GM11168 (cell line): ENCODE measurements around the gene PRR29.
"Not testable (repeated sequence)": the region's sequence is repeated elsewhere in the genome, so short reads cannot be mapped to it uniquely, and the experiment has no call there.

Experiments used
- in situ Hi-C: fragments of 300-500 bp; cut with MboI; formaldehyde crosslinking; loops from one replicate; pipeline ENCODE4 v1.12.0; 2022; ENCODE audit warnings: low sequenced_read_pairs; ENCODE audit not compliant: unreplicated experiment

PRR29 gene

DNA sequence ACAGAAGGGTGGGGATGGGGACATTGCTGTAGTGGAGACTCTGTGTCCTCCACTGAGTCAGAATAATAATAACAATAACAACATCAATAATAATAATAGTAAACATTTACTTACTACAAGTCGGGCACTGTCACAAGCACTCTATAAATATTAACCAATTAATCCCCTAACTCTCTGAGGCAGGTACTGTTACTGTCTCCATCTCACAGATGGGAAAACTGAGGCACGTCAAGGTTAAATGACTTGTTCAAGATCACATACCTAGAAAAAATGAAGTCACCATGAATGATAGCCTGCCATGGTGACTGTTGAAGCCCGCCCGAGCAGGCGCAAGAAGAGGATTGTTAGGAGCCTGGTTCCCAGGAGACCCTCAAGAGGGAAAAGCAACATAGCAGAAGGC is 10.2 kb downstream of the PRR29 start:
- in situ Hi-C loops: no loop called here

DNA sequence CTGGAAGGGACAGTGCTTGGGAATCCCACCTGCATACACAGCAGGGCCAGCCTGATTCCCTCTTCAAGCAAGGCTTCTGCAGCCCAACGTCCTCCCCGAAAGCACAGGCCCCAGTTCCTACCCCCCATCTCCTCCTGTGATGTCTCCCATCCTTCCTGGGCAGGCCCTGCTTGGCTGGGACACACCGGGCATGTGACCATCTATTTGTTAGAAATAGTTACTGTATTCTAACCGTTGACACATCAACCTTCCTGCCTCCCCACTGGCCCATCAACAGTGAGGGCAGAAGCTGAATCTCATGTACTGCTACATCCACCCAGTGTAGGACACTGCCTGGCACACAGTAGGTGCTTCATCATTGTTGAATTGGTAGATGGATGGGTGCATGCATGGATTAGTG is 10.7 kb downstream of the PRR29 start:
- in situ Hi-C loops: no loop called here

DNA sequence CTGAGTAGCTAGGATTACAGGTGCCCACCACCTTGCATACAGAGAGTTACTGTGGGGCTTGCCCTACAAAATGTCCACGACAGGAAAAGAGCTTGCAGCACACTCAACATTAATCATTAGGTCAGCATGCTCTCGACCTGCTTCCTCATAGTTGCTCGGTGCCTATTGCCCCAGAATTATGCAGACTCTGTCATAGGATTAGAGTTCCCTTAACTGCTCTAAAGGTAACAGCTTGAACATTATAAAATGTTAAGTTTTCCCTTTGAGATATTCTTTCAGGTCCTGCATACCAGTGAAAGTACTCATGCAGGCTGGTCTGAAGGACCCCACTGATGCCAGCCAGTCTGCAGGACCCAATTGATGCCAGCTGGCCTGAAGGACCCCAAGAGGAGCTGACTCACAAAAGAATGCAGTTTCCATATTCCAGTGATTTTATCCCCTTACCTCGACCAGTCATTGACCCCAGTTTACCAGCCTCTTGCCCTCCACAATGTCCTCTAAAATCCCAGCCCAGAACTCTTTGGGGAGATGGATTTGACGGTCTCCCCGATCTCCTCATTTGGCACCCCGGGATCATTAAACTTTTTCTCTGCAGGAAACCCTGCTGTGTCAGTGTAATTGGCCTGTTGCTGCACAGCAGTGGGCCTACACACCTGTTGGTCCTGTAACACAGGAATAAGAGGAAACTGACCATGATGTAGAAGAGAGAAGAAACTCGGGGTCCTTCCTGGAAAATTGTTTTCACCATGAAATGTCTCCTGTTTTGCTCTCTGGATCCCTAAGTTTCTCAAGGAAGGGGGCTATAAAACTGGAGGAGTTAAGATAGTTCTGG is 11.6 kb downstream of the PRR29 start:
- in situ Hi-C loops: no loop called here

DNA sequence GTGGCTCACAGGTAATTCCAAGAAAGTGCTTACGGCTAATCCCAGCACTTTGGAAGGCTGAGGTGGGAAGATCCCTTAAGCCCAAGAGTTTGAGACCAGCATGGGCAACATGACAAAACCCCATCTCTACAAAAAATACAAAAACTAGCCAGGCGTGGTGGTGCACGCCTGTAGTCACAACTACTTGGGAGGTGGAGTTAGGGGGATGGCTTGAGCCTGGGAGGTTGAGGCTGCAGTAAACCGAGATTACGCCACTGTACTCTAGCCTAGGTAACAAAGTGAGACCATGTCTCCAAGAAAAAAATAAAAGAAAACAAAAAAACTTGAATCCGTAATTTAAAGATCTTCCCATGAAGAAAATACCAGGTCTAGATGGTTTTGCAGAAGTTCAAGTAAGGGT is 17.3 kb downstream of the PRR29 start:
- in situ Hi-C loops: no loop called here

DNA sequence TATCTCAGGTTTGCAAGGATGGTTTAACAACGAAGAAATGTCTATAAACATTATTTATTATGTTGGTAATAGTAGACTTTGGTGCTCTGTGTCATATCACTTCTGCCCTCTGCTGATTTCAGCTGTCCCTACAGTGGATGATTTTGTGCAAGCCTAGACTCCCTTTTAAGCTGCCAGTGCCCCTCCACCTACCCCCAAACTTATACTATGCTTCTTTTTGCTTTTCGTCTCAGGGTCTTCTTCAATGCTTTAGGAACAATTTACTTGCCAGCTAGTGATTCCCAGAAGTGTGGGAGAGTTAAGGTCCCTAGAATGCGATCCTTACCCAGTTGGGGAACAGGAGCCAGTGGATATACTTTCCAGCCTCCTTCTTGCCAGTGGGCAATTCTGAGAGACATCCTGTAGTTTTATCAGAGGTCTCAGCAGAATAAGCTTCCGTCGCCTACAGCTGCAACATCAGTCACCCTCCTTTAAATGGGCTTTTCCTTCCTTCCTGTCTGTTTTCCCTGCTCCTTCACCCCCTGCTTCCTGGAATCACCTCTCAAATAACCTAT is 18.2 kb downstream of the PRR29 start:
- in situ Hi-C loops: no loop called here

DNA sequence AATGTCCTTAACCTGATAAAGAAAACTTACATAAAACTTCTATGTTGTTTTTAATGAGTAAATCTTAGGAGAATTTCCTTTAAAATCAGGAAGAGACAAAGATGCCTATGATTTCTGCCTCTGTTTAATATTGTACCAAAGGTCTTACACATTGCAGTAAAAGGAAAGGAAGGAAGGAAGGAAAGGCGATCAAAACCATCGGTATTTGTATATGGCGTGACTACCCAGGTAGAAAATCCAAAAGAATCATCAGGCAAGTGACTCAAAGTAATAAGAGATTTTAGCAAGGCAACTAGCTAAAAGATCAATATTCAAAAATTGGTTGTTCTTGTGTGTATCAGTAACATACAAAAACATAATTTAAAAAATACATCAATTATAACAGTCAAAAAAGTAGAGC is 18.8 kb downstream of the PRR29 start:
- in situ Hi-C loops: no loop called here

DNA sequence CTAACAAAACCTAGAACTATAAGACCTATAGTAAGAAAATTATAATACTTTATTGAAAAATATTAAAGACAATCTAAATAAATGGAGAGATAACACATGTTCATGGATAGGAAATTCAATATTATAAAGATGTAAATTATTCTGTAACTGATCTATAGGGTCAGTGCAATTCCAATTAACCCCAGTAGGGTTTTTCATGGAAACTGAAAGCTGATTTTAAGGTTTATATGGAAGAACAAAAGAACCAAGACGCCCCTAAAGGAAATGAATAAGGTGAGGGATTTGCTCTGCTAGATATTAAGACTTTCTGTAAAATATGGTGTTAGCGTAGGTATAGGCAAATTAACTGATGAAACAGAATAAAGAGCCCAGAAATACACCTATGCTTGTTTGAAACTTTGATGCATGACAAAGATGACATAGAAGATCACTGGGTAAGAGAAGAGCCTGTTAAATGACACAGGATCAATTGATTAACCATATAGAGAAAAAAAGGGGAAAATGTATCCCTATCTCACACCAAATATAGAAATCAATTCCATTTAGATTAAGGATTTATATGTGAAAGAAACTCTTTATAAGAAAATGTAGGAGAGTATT is 19.3 kb downstream of the PRR29 start:
- in situ Hi-C loops: no loop called here

DNA sequence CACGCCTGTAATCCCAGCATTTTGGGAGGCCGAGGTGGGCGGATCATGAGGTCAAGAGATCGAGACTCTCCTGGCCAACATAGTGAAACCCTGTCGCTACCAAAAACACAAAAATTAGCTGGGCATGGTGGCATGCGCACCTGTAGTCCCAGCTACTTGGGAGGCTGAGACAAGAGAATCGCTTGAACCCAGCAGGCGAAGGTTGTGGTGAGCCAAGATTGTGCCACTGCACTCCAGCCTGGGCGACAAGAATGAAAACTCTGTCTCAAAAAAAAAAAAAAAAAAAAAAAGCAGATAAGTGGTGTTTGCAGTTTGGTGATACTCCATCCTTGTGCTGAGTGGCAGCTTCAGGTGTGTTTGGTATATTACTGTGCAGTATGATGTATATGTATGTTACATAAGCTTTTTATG is 21.4 kb downstream of the PRR29 start:
- in situ Hi-C loops: not testable (repeated sequence)

DNA sequence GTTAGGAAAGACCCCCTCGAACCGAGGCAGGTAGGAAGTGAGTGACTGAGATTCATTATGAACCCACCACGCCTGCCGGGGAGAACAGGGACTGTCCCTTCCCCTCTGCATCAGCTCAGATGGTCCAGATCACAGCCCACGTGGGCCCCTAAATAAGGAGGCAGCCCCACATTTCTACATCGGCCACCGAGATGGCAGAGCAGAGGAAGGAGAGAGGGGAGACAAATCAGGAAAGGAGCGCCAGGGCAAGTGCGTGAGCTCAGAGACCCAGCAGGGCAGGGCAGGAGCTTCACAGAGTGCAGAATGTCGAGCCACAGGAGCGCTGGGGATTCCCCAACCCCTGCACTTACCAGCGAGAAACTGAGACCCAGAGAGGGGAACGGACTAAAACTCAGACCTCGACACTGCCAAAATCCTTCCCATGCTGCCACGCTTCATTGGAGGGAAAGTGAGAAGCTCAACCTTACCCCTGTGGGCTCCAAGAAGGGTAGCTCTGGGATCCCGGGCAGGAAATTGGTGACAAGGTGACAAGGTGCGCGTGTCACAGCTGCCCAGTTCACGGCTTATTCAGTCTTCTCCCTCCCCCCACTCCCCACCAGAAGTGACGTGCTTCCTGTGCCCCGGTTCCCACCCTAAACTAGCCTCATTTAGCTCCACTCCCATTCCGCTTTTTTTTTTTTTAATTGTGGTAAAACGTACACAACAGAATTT is 22.1 kb downstream of the PRR29 start, which contains the start of gene ICAM2:
Gene ICAM2 (minus strand): TSS at position 578 of the 711 bp plus-strand sequence. CDS start 13,942 bp downstream, outside the sequence.
- in situ Hi-C loops: no loop called here

DNA sequence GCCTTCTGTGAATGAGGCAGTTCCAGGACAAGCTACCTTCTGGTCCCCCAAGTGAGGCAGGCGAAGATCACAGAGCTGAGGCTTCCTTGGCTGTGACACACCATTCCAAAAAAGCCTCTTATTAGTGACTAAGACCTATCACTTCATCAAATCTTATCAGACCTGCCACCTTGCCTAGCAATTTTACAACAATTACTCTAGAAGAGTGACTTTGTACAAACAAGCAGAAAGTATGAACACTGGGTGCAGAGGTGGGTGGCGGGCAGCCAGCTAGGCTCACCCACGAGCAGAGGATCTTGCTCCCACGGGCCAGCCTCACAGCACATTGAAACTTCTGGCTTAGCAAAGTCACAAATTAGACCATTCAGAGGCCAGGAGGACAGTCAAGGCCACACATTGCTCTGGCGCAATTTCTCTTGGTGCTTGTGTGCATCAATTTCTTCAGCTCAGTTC is 24.5 kb downstream of the PRR29 start:
- in situ Hi-C loops: no loop called here

DNA sequence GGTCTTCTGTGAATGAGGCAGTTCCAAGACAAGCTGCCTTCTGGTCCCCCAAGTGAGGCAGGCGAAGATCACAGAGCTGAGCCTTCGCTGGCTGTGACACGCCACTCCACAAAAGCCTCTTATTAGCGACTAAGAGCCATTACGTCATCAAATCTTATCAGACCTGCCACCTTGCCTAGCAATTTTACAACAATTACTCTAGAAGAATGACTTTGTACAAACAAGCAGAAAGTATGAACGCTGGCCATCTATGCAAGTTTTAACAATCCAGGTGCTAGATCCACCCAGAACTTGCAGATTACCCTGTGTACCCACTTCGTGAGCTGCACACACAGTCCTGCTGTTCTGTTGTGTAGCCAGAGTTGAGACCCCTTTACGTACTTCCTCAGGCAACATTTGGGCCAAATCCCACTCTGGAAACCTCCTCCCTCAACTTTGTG is 26.1 kb downstream of the PRR29 start:
- in situ Hi-C loops: no loop called here

DNA sequence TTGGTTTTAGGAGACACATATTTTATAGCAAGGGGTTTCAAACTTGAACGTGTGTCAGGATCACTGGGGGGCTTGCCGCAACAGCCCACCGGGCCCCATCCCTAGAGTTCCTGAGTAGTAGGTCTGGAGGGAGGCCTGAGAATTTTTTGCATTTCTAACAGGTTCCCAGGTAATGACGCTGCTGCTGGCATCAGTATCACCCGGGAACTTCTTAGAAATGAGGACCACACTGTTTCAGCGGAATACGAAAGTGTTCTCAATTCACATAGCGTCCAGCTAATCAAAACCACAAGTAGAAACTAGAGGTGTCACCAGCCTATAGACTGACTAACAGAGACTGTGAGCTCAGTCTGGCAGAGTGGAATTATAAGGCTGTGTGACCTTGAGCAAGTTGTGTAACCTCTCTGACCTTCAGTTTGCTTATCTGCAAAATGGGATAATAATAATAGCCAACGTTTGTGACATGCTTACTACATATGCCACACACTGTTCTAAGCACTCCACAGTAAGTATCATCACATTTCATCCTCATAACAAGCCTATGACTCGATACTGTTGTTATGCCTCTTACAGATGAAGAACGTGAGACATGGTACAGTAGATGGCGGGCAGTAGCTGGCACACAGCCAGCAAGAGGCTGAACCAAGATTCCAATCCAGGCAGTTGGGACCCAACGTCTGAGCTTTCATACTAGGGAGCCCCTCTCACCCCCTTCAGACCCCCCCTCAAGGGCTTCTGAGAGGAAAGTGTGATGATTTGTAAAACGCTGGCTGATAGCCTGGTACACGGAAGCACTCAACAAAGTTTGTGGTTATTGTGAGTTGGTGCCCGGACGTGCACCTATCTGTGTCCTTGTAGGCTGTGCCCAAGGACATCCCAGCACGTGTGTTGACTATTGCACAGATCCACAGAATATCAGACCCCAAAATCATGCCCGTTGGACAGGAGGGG is 26.9 kb downstream of the PRR29 start:
- in situ Hi-C loops: no loop called here

DNA sequence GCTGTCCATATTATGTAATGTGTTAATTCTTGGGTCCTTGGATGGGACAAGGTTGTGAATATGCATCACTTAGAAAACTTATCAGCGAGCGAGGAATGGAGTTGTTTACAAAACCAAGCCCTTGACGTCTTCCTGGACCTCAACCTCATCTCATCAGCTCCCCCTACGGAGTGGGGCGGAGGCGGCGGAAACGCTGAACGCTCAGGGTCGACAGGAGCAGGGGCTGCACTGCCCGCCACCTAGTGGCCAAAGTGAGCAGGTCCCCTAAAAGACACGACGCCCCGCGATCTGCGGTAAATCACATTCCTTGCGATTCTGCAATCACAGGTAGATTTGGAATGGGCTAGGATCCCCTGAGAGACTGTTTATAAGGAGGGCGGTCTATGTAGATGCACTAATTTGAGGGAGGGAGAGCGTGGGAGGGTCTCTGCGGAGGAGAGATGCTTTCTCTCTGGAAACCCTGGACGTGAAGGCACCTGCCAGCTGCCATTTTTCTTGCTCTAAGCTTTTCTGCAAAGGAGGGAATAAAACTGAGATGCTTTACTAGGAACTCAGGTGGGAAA is 27.7 kb downstream of the PRR29 start:
- in situ Hi-C loops: no loop called here

DNA sequence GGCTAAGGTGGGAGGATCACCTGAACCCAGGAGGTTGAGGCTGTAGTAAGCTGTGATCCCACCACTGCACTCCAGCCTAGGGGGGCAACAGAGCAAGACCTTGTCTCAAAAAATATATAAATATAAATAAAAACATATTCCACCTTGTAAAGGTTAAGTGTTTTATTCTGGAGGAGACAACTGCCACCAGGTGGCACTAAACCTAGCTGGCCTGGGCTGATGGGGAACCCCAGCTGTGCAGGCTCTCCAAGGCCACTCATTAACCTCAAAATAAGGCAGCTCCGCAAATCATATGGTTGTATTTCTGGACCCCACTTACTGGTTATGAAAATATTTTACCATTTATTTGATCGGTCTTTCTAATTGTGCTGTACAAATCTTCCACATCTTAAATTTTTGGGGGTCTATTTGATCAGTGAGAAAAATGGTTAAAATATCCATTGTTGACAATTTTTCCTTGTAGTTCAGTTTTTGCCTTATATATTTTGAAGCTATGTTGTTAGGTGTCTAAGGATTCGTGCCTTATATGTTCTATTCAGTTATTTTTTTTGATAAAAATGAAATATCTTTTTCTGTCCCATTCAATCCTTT is 30.8 kb downstream of the PRR29 start:
- in situ Hi-C loops: no loop called here

DNA sequence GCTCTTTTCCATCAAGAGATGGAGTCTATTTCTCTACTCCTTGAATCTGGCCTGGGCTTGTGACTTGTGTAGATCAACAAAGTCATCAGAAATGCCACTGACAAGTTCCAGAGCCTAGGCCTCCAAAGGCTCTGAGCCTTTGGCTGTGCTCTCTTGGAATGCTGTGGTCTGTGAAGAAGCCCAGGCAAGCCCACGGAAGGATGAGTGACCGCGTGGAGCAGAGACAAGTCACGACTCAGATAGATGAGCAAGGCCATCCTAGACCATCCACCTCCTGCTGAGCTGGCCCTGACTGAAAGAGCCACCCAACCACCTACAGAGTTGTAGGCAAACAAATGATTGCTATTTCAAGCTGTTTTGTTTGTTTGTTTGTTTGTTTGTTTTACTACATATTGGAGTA is 33.9 kb downstream of the PRR29 start:
- in situ Hi-C loops: loop anchor here (5.0 kb wide), 1 partner anchor 100 kb away; the partner anchor contains the start of gene ERN1

DNA sequence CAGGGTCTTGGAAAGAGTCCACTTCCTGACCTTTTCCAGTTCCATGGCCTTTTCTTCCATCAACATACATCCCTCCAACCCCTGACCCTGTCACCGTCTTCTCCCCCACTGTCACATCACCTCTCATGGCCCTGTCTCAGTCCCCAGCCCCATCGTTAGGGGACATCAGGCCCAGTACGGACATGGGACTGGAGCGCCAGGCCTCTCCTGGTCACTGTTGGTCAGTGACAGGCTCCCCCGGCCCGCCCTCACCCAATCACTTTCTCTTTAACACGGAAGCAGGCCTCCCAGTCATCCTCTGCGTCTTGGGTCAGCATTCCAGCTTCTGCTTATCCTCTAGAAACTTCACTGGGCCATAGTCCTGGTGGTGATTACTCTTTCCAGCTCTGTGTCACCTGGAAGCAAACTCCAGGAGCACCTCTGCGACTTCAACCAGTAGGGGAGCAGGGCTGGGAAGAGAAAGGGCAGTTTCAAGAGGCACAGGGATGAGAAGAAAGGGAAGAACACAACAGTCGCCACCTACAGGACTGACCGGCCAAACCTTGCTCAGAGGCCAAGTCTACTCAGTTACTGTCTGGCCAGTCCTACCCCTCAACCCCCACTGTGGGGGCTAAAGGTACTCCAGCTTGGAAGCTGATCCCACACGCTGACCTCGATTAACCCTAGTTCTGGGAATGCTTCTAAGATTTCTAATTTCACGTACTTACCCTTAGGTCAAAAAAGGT is 38.2 kb downstream of the PRR29 start:
- in situ Hi-C loops: no loop called here

DNA sequence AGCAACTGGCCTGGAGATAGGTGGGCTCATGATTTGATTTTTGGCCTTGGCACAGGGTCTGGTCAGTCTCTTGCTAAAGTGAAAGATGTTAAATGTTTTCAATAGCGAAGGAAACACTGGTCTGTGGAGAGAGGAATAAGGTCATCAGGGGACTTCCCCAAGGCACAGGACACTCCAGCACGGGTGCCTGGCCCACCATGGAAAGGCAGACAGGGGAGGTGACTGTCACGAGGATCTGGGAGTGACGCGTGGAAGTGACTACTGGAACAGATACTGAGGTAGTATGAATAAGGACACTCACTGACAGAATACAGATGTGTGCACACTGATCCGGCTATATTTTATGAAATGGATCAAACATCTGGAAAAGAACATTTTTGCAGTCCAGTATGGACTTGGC is 39.0 kb downstream of the PRR29 start:
- in situ Hi-C loops: no loop called here

DNA sequence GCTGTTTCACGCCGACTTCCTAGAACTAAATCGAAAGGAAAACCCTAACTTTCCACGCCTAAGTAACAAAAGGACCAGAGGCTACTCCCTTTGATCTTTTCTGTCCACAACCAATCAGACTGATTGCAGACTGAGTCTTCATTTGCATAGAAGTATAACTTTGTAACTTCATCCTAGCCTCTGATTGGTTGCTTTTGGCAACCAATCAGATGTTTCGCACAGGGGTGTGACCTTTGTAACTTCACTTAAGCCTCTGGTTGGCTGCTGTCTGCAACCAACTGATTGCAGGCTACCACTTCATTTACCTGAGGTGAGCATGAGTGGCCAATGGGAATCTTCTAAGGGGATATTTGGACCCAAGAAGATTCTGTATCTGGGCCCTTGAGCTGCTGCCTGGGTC is 39.7 kb downstream of the PRR29 start:
- in situ Hi-C loops: no loop called here
